LNCaP clone FGC (cell line): ENCODE measurements around the gene TNS1.
"Not testable (repeated sequence)": the region's sequence is repeated elsewhere in the genome, so short reads cannot be mapped to it uniquely, and the experiment has no call there.

Experiments
- DNase-seq: peaks from one replicate; pipeline ENCODE4 v3.0.0-alpha.2; 2011; ENCODE audit warnings: low read depth
- H3K4me3 ChIP-seq: 2 replicates; pipeline ENCODE4 v1.5.1; 2011; ENCODE audit warnings: mild to moderate bottlenecking, low read depth, low read length, control low read depth
- CTCF ChIP-seq: IDR thresholded peaks from 2 replicates; pipeline ENCODE4 v1.5.1; 2012; ENCODE audit warnings: mild to moderate bottlenecking; ENCODE audit not compliant: control insufficient read depth, insufficient read depth; ENCODE audit errors: extremely low read depth

Gene TNS1

GRCh38 chr2:217817466-217818292 lies 185.1 kb downstream of the TNS1 start:
- DNase-seq = no peak
- TF ChIP-seq CTCF = no peak
- no peak overlapping the region for H3K4me3 ChIP-seq

- no peak for TF ChIP-seq CTCF
- DNase-seq = no peak
- no peak overlapping the region for H3K4me3 ChIP-seq
Measured at GRCh38 chr2:217816396-217816869, 186.4 kb downstream of the TNS1 start.

GRCh38 chr2:217813828-217814227 lies 189.0 kb downstream of the TNS1 start:
- DNase-seq = no peak
- no peak for TF ChIP-seq CTCF
- H3K4me3 ChIP-seq = no peak overlapping the region

DNA sequence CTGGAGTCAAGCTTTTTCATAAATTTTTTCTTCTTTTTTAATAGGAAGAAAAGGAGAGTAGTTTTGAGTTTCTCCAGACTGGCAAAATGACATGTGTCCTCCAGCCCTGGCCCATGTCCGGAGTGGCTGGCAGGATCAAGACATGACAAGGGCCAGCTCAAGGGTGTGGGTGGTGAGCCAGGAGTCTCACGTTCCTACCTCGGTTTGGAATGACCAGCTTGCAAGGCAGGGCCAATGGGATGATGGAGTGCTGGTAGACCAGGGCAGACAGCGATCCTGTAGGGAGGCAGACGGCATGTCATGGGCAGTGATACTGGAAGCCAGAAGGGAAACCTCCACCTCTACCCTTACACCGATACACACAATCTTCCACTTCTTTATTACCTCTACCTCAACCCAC lies 190.6 kb downstream of the TNS1 start:
- TF ChIP-seq CTCF = no peak
- DNase-seq = no peak
- no peak overlapping the region for H3K4me3 ChIP-seq

GRCh38 chr2:217810260-217810659 lies 192.5 kb downstream of the TNS1 start:
- DNase-seq = no peak
- H3K4me3 ChIP-seq = no peak overlapping the region
- no peak for TF ChIP-seq CTCF

GRCh38 chr2:217809736-217810135 lies 193.1 kb downstream of the TNS1 start:
- DNase-seq = no peak
- no peak for TF ChIP-seq CTCF
- H3K4me3 ChIP-seq = no peak overlapping the region

- not testable (repeated sequence) for H3K4me3 ChIP-seq, DNase-seq
Measured at GRCh38 chr2:217808967-217809366, 193.8 kb downstream of the TNS1 start.
